DMS114 treated with DMSO at 0.1 percent for 48 hours (cell line): ENCODE measurements around the gene RBM20.
"Not testable (repeated sequence)": the region's sequence is repeated elsewhere in the genome, so short reads cannot be mapped to it uniquely, and the experiment has no call there.

ENCODE experiments used
- DNase-seq: peaks from one replicate; lab custom pipeline; 2025; ENCODE audit not compliant: unreplicated experiment; lab: John Stamatoyannopoulos, UW

Gene RBM20

GRCh38 chr10:110758128-110758765, 114.1 kb downstream of the RBM20 start:
- no peak for DNase-seq

GRCh38 chr10:110758898-110759297, 114.8 kb downstream of the RBM20 start:
- no peak for DNase-seq

DNA sequence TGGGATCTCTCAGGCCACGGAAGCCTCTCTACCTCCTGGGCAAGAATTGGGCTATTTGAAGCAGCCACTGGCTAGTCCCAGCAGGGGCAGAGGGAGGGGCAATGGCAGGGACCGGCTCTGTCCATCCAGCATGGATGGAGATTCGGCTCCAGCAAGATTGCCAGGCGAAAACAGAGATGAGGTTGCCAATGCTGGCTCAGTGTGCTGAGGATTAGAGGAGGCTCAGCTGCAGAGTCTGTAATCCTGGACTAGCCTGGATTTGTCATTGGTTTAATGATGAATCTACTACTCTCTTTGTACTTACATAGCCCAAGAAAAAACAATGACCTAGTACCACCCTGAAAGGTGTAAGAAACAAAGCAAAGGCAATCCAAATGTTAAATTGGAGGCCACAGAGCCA, 115.4 kb downstream of the RBM20 start:
- DNase-seq = no peak

- DNase-seq = no peak
These were observed 118.1 kb downstream of the RBM20 start for GRCh38 chr10:110762109-110762848.

GRCh38 chr10:110762849-110763211, 118.7 kb downstream of the RBM20 start:
- no peak for DNase-seq

DNA sequence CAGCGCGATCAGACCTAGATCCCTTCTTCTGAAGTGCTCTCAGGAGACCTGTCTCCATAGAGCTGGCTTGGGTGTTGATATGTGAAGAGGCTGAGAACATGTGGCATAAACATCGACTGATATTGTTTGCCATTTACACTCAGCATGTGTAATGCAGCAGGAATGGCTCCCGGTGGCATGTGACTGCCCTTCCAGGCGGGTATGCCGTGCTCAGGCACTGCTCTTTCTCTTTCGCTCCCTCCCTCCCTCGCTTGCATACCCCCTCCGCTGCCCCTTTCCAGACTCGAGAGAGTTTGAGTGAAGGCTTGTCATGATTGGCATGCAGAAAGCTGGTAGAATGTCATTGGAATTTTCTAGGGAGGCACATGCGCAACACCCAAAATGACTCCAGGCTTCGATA, 120.2 kb downstream of the RBM20 start:
- no peak for DNase-seq

- DNase-seq = no peak
These were observed 120.8 kb downstream of the RBM20 start for GRCh38 chr10:110764793-110765512.

DNA sequence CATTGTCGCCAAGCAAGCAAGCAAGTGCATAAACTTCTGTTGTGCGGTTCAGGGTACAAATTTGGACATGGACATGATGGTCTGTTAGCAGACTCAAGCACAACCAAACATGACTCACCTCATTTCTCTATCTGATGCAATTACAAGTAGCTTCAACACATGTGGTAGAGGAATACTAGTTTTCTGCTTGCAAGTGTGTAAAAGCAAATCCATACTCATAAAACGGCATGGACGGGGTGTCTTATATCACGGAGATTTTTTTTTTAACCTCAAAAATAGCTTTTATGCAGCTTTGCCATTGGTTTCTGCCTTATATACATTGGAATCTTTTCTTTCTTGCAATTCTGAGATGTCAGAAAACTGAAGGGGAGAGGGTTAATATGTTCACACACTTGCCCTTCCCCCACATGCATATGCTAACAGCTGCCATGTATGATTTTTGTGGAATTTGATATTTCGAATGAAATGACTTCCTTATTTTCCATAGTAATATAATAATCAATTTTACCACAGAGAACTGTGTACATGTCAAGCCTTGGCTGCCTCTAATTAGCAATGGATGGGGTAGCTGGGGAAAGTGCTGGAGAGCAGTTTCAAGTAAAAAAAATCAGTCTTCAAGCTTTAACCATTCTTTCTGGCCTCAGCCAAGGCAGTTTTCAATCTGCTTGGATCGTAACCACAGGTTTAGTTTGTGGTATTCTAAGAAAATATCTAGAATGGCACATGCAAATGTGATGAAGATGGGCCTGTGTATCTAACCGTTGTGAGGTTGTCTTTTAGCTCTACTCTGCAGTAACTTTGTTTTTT, 121.6 kb downstream of the RBM20 start:
- no peak for DNase-seq

DNA sequence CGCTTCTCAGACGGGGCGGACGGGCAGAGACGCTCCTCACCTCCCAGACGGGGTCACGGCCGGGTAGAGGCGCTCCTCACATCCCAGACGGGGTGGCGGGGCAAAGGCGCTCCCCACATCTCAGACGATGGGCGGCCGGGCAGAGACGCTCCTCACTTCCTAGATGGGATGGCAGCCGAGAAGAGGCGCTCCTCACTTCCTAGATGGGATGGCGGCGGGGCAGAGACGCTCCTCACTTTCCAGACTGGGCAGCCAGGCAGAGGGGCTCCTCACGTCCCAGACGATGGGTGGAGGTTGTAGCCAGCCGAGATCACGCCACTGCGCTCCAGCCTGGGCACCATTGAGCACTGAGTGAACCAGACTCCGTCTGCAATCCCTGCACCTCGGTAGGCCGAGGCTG, 123.5 kb downstream of the RBM20 start:
- not testable (repeated sequence) for DNase-seq

DNA sequence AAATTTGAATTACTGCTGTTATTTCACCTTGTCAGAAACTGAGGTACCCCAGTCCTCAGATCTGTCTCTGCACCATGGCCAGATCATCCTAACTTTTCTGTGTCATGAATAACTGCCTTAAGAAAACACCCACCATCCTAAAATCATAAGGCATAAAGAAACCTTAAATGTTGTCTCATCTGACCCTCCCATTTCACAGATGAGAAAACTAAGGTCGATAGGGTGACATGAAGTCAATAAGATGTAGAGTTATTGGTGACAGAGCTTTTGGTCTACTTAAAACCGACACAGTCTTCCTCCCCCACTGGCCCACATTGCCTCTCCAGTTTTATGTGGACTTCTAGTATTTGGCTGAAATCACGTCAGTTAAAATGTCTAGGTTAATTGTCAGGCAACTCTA, 126.1 kb downstream of the RBM20 start:
- no peak for DNase-seq

DNA sequence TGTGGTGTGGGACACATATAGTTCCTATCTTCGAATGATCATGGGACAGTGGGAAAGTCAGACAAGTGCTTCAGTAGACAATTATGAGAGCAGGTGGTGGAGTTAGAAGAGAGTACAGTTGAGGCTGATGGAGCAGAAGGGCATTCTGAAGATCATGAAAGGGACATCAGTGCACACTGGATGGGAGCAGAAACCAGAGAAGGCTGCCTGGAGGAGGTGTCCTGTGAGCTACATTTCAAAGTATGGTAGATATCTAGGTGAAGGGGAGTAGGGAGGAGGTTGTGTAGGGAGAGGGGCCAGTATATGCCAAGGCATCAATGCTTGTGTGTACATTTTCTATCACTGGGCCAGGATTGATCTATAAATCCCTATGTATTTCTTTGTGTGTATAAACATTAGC, 127.3 kb downstream of the RBM20 start:
- DNase-seq = no peak

DNA sequence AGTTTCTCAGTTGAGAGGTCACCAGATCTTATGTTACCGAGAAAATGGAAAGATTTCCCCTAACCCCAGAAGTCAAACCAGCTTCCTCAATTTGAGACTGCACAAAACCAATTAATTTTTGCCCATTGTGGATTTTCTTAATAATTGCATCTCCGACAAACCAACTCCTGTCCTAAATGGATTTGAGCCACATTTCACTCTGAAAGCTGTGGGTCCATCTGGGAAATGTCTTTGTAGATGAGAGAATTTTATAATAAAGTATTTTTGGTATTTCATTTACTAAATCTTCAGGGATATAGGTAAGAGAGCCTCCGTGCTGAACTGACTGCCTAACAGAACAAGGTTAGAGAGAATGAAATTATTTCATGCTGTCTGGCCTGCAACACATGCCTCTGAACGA, 127.9 kb downstream of the RBM20 start:
- no peak for DNase-seq

GRCh38 chr10:110772454-110773025, 128.4 kb downstream of the RBM20 start:
- no peak for DNase-seq

DNA sequence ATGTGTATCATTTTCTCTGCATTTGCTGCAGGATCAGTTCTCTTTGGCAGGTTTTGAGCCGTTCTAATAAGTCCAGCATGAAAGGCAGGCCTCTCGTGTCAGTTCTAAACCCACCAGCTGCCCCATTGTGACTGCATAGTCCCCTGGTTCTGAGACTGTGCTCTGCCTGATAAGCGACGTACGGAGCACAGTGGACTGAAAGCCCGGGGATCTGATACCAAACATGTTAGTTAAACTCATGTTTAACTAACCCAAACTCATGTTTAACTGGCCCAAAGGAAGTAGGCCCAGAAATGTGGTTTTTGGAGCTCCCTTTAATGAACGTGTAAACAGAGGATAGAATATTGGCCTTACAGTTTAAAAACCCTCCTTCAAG, 129.5 kb downstream of the RBM20 start:
- no peak for DNase-seq

DNA sequence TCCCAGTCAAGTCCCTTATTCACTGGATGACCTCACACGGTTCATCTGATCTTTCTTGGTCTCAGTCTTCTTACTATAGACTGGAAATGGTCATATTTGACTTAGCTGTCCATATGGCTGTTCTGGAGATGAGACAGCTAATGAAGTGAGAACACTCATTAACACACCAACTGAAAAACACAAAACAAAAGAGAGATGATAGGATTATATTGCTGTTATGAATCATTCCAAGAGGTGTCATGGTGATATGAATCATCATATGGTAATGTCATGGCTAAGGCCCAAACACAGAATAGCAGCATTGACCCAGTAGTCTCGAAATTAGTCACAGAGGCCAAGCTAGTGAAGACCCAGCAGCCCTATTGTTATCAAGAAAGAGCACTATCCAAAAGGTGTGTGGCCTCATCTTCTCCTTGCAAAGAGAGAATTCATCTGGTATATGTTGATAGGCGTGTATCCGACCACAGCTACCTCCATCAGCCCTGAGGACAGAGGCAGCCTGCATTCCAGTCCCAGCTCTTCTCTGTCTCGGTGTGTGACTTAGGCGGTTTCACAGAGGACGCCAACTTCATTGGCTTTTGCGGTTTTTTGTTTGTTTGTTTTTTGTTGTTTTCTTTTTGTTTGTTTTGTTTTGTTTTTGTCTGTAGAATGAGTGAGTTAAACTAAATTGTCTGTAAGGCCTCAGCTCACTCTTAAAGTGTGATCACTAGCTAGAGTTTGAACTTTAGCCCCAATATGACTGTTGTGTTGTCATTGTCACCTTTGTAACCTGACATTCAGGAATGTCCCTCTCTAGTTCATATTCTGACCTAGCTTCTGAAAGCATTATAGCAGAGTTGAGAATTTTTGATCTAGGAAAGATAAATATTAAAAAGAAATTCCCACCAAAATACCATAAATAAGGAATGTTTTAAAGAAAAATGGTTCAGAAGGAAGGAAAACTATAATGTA, 130.2 kb downstream of the RBM20 start:
- no peak for DNase-seq

DNA sequence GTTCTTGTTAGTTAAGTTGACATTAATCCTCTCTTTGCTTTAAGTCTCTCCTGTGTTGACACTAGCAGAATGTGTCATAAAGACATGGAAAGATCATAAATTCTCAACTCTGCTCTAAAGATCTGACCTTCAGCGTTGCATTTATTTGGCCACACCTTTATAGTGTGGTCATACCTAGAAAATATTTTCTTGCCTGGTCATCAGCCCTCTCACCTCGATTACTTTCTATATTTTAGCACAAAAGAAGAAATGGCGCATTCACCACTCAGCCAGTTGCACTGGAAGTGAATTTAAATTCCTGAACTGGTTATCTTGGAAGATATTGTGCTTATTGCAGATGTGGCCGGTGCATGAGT, 130.9 kb downstream of the RBM20 start:
- DNase-seq = no peak

- DNase-seq = no peak
These were observed 131.3 kb downstream of the RBM20 start for GRCh38 chr10:110775406-110775805.

DNA sequence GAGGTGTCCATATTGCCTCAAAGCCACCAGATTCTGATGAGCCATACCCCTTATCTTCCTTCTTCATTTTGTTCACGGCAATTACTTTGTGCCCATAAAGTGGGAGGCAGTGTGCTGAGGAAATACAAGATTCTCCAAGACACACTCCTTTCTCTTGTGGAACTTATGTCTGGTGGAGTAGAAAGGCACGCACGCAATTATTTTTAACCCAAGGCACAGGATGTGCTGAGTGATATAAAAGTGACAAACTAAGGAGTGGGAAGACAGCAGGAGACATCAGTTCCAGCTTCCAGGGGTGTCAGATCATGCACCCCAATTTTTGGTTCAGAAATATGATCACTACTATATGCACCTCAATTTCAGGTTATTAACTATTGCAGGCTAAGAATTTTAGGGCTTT, 132.9 kb downstream of the RBM20 start:
- no peak for DNase-seq

- DNase-seq = no peak
These were observed 133.5 kb downstream of the RBM20 start for GRCh38 chr10:110777661-110778060.

DNA sequence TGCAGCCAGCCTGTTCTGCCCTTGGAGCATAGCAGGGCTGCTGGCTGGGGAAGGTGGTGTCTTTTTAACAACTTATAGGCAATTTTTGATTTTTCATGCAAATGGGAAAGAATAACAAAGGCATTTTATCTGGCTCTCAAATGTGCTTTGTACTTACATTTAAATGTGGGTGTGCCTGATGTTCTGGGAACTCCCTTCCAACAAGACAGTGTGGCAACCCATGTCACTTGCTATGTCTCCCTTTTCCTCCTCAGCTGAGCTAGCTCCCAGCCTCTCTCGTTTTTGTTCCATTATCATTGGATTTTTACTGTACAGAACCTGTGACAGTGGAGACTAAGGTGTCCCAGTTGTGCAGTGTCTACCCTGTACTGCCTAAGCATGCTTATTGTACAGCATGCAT, 134.1 kb downstream of the RBM20 start:
- DNase-seq = no peak
